Left renal cortex interstitium (tissue), 4 donors: ENCODE measurements around the gene CDC37L1. TPM values are rescaled to one million over a fixed set of nuclear protein-coding genes. Genes with fewer than 3 reads are reported as not detected.

Source experiments
- DNase-seq, 4 donors: peaks; one replicate each; pipeline ENCODE4 v3.0.0-alpha.2; 2013; ENCODE audit warnings: low read depth in 4 of 4, low spot score in 2 of 4, missing footprints in 1 of 4
- polyA plus RNA-seq, 4 donors: library from polyadenylated mRNA; unstranded; fragments of 120-200 nt; gene quantifications; one replicate each; pipeline ENCODE4 v1.2.1, GENCODE V29; 2013; ENCODE audit not compliant: insufficient read length in 4 of 4

The CDC37L1 gene
- polyA plus RNA-seq, 4 donors: 18.9 to 22.0 (median 20.8) TPM

- no peak for DNase-seq
Observed at GRCh38 chr9:4667681-4668080, 11.7 kb upstream of the CDC37L1 start.

- no peak for DNase-seq
Observed at GRCh38 chr9:4668604-4669003, 10.8 kb upstream of the CDC37L1 start.

- DNase-seq: no peak
Observed at GRCh38 chr9:4669890-4670289, 9.5 kb upstream of the CDC37L1 start.

- DNase-seq: no peak
Observed at GRCh38 chr9:4670591-4670990, 8.8 kb upstream of the CDC37L1 start.

GRCh38 chr9:4671737-4672136, 7.6 kb upstream of the CDC37L1 start:
- no peak for DNase-seq

GRCh38 chr9:4674783-4675182, 4.6 kb upstream of the CDC37L1 start:
- no peak for DNase-seq

GRCh38 chr9:4677392-4677791, 2.0 kb upstream of the CDC37L1 start:
- DNase-seq: no peak

- no peak for DNase-seq
Observed at GRCh38 chr9:4678679-4679267, 596 bp upstream of the CDC37L1 start.

GRCh38 chr9:4680173-4680525, 780 bp downstream of the CDC37L1 start:
- DNase-seq: no peak

GRCh38 chr9:4680750-4681149, 1.4 kb downstream of the CDC37L1 start:
- no peak for DNase-seq

GRCh38 chr9:4684820-4685219, 5.5 kb downstream of the CDC37L1 start:
- no peak for DNase-seq

- no peak for DNase-seq
Observed at GRCh38 chr9:4686112-4686511, 6.7 kb downstream of the CDC37L1 start.

- DNase-seq: no peak
Observed at GRCh38 chr9:4686584-4686983, 7.2 kb downstream of the CDC37L1 start.

GRCh38 chr9:4689021-4689420, 9.7 kb downstream of the CDC37L1 start:
- no peak for DNase-seq

GRCh38 chr9:4689687-4690104, 10.3 kb downstream of the CDC37L1 start:
- no peak for DNase-seq

GRCh38 chr9:4690144-4690543, 10.8 kb downstream of the CDC37L1 start:
- DNase-seq: no peak

- DNase-seq: no peak
Observed at GRCh38 chr9:4691795-4692194, 12.4 kb downstream of the CDC37L1 start.

GRCh38 chr9:4700091-4700490, 20.7 kb downstream of the CDC37L1 start:
- no peak for DNase-seq

- no peak for DNase-seq
Observed at GRCh38 chr9:4700932-4701331, 21.6 kb downstream of the CDC37L1 start.

- no peak for DNase-seq
Observed at GRCh38 chr9:4701526-4701925, 22.2 kb downstream of the CDC37L1 start.

- DNase-seq: no peak
Observed at GRCh38 chr9:4704129-4704528, 24.8 kb downstream of the CDC37L1 start.

GRCh38 chr9:4706021-4706420, 26.7 kb downstream of the CDC37L1 start:
- no peak for DNase-seq

GRCh38 chr9:4706971-4707622, 27.7 kb downstream of the CDC37L1 start:
- no peak for DNase-seq
